Fibroblast of lung (primary cell): ENCODE data around the gene KIAA1328.

ENCODE experiments used
- EZH2 ChIP-seq: IDR thresholded peaks from 2 replicates; pipeline ENCODE4 v1.5.1; 2012; ENCODE audit warnings: low read length, control low read depth, mild to moderate bottlenecking; ENCODE audit errors: missing control alignments
- TF ChIP-seq, protein P1 (sequence below), 2 donors: IDR thresholded peaks in 1 of 2; conservative IDR thresholded peaks in 1 of 2; 1 replicate in 1 of 2; 2 replicates in 1 of 2; pipeline ENCODE4 v1.5.1; 2011 to 2012; ENCODE audit warnings: low read length in 2 of 2, control low read depth in 1 of 2, inconsistent platforms in 1 of 2, low read depth in 1 of 2, mild to moderate bottlenecking in 1 of 2

GRCh38 chr18:37254236-37254754 is 425.4 kb downstream of the KIAA1328 start:
- TF ChIP-seq, protein P1, sequence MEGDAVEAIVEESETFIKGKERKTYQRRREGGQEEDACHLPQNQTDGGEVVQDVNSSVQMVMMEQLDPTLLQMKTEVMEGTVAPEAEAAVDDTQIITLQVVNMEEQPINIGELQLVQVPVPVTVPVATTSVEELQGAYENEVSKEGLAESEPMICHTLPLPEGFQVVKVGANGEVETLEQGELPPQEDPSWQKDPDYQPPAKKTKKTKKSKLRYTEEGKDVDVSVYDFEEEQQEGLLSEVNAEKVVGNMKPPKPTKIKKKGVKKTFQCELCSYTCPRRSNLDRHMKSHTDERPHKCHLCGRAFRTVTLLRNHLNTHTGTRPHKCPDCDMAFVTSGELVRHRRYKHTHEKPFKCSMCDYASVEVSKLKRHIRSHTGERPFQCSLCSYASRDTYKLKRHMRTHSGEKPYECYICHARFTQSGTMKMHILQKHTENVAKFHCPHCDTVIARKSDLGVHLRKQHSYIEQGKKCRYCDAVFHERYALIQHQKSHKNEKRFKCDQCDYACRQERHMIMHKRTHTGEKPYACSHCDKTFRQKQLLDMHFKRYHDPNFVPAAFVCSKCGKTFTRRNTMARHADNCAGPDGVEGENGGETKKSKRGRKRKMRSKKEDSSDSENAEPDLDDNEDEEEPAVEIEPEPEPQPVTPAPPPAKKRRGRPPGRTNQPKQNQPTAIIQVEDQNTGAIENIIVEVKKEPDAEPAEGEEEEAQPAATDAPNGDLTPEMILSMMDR (conservative IDR thresholded peaks at IDR 0.05 in 1 of 2, IDR thresholded peaks at IDR 0.05 in 1 of 2; ENCODE audit: low read depth in 1 of 2, low read length in 2 of 2) = no peak
- TF ChIP-seq EZH2 = no peak
